ENCODE results near the gene ZMYM4.

GRCh38 chr1:35466120-35466519 lies 197.6 kb downstream of the ZMYM4 start:
- TF ChIP-seq CTCF (IDR thresholded peaks at IDR 0.05; ENCODE audit: low read depth, low read length) (no peak), POLR2A (IDR thresholded peaks at IDR 0.05; ENCODE audit: extremely low read depth, insufficient read length) (no peak), MYC (IDR thresholded peaks at IDR 0.05; ENCODE audit: low read depth, low read length) (no peak)

Data from NB4 (cell line).